ENCODE results near the gene DENND1A. TPM values are rescaled to one million over a fixed set of nuclear protein-coding genes. Genes with fewer than 3 reads are reported as not detected.
"Not testable (repeated sequence)": the region's sequence is repeated elsewhere in the genome, so short reads cannot be mapped to it uniquely, and the experiment has no call there.

DENND1A gene
- total and polyA plus RNA-seq, 2 donors: 6.7 to 9.2 TPM

- H3K36me3 ChIP-seq (ENCODE audit: control insufficient read depth in 2 of 2, insufficient read depth in 2 of 2, low read length in 1 of 2): no peaks in the 10 kb centered on the region
- WGBS: 26% methylated on average over 10 of the region's 10 CpGs
- H3K27ac ChIP-seq (ENCODE audit: low read depth in 1 of 2, low read length in 1 of 2): peak overlapping the region in 1 of 2 donors; percentile 79
- no peaks in the 10 kb centered on the region for H3K9me3 ChIP-seq (ENCODE audit: control insufficient read depth in 2 of 2, insufficient read depth in 1 of 2, low read length in 1 of 2)
- H3K4me1 ChIP-seq (ENCODE audit: control insufficient read depth in 2 of 2, insufficient read depth in 2 of 2, low read length in 2 of 2): peaks cover 10 to 27% of the 10 kb centered on the region in 2 donors
- peak overlapping the region; percentile 28 to 42 for H3K4me3 ChIP-seq (ENCODE audit: low read length in 2 of 2)
- DNase-seq (ENCODE audit: low read depth in 6 of 9, low spot score in 9 of 9): peak in 6 of 9 donors; percentile 42 to 85 (median 62)
- no peaks in the 10 kb centered on the region for H3K27me3 ChIP-seq (ENCODE audit: control insufficient read depth in 2 of 2, insufficient read depth in 1 of 2, low read length in 1 of 2)
Observed at GRCh38 chr9:123637945-123638634, 291.8 kb downstream of the DENND1A start.

GRCh38 chr9:123637606-123637944, 292.4 kb downstream of the DENND1A start:
- Histone ChIP-seq H3K27ac (ENCODE audit: low read depth in 1 of 2, low read length in 1 of 2) (peak overlapping the region in 1 of 2 donors; percentile 79), H3K4me1 (ENCODE audit: control insufficient read depth in 2 of 2, insufficient read depth in 2 of 2, low read length in 2 of 2) (peaks cover 10 to 25% of the 10 kb centered on the region in 2 donors)

GRCh38 chr9:123636805-123637204, 293.1 kb downstream of the DENND1A start:
- not testable (repeated sequence) for H3K9me3 ChIP-seq (ENCODE audit: control insufficient read depth in 2 of 2, insufficient read depth in 1 of 2, low read length in 1 of 2); H3K4me3 ChIP-seq (ENCODE audit: low read length in 2 of 2); H3K27me3 ChIP-seq (ENCODE audit: control insufficient read depth in 2 of 2, insufficient read depth in 1 of 2, low read length in 1 of 2); H3K36me3 ChIP-seq (ENCODE audit: control insufficient read depth in 2 of 2, insufficient read depth in 2 of 2, low read length in 1 of 2); H3K27ac ChIP-seq (ENCODE audit: low read depth in 1 of 2, low read length in 1 of 2); DNase-seq (ENCODE audit: low read depth in 6 of 9, low spot score in 9 of 9)
- 97% methylated on average over 10 of the region's 10 CpGs for WGBS
- H3K4me1 ChIP-seq (ENCODE audit: control insufficient read depth in 2 of 2, insufficient read depth in 2 of 2, low read length in 2 of 2): peaks cover 10 to 31% of the 10 kb centered on the region in 2 donors

More at GRCh38 chr9:123637606-123637944, 292.4 kb downstream of the DENND1A start:
- Histone ChIP-seq H3K36me3 (ENCODE audit: control insufficient read depth in 2 of 2, insufficient read depth in 2 of 2, low read length in 1 of 2) (no peaks in the 10 kb centered on the region), H3K27me3 (ENCODE audit: control insufficient read depth in 2 of 2, insufficient read depth in 1 of 2, low read length in 1 of 2) (no peaks in the 10 kb centered on the region), H3K9me3 (ENCODE audit: control insufficient read depth in 2 of 2, insufficient read depth in 1 of 2, low read length in 1 of 2) (no peaks in the 10 kb centered on the region), H3K4me3 (ENCODE audit: low read length in 2 of 2) (peak overlapping the region; percentile 28 to 42)
- DNase-seq (ENCODE audit: low read depth in 6 of 9, low spot score in 9 of 9): peak in 5 of 9 donors; percentile 30 to 63 (median 34)
- under 1% methylated on average over 3 of the region's 3 CpGs for WGBS

GRCh38 chr9:123631862-123632261, 298.1 kb downstream of the DENND1A start:
- no peak overlapping the region for H3K4me3 ChIP-seq (ENCODE audit: low read length in 2 of 2)
- peaks cover 0 to 4% of the 10 kb centered on the region in 2 donors for H3K9me3 ChIP-seq (ENCODE audit: control insufficient read depth in 2 of 2, insufficient read depth in 1 of 2, low read length in 1 of 2)
- no peaks in the 10 kb centered on the region for H3K27me3 ChIP-seq (ENCODE audit: control insufficient read depth in 2 of 2, insufficient read depth in 1 of 2, low read length in 1 of 2)
- WGBS: 95% methylated on average over 3 of the region's 3 CpGs
- H3K4me1 ChIP-seq (ENCODE audit: control insufficient read depth in 2 of 2, insufficient read depth in 2 of 2, low read length in 2 of 2): peaks cover 23 to 43% of the 10 kb centered on the region in 2 donors
- H3K36me3 ChIP-seq (ENCODE audit: control insufficient read depth in 2 of 2, insufficient read depth in 2 of 2, low read length in 1 of 2): peaks cover 0 to 4% of the 10 kb centered on the region in 2 donors
- no peak for DNase-seq (ENCODE audit: low read depth in 6 of 9, low spot score in 9 of 9)
- no peak overlapping the region for H3K27ac ChIP-seq (ENCODE audit: low read depth in 1 of 2, low read length in 1 of 2)

DNA sequence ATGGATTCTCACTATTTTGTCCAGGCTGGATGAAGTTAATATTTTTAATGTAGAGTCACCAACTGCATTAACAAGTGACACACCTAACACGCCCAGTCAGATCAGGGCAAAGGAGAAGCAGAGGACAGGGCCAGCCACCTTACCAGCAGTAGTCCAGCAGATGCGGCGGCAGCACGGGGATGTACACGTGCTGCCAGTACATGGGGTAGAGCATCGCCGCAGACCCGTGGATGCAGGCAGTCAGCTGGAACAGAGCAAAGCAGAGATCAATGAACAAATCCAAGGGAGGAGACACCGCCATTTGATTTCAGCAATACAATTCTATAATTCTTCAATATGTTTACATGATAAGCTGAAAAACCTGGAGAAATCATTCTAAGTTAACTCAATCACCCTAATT, 299.7 kb downstream of the DENND1A start:
- WGBS: 97% methylated on average over 9 of the region's 9 CpGs
- Histone ChIP-seq H3K27me3 (ENCODE audit: control insufficient read depth in 2 of 2, insufficient read depth in 1 of 2, low read length in 1 of 2) (no peaks in the 10 kb centered on the region), H3K4me3 (ENCODE audit: low read length in 2 of 2) (no peak overlapping the region), H3K4me1 (ENCODE audit: control insufficient read depth in 2 of 2, insufficient read depth in 2 of 2, low read length in 2 of 2) (peaks cover 27 to 44% of the 10 kb centered on the region in 2 donors), H3K36me3 (ENCODE audit: control insufficient read depth in 2 of 2, insufficient read depth in 2 of 2, low read length in 1 of 2) (peaks cover 0 to 8% of the 10 kb centered on the region in 2 donors), H3K27ac (ENCODE audit: low read depth in 1 of 2, low read length in 1 of 2) (no peak overlapping the region), H3K9me3 (ENCODE audit: control insufficient read depth in 2 of 2, insufficient read depth in 1 of 2, low read length in 1 of 2) (peaks cover 0 to 4% of the 10 kb centered on the region in 2 donors)
- no peak for DNase-seq (ENCODE audit: low read depth in 6 of 9, low spot score in 9 of 9)

DNA sequence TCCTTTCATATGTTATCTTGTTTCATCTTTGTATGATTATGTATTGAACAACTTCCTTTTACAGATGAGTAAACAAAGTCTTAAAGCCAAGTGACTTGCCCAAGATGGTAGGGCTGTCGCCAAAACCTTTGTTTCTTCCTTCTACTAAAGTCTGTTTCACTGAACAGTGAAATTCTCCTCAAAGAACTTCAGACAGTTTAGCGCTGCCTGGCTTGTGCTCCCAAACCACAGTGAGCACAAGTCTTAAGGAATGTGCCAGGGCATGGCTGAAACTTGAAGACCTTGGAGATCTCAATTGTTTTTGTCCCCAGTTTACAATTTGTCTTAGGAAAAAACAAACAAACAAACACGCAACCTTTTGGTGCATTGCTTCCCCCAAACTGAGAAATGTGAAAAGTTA, 300.4 kb downstream of the DENND1A start:
- Histone ChIP-seq H3K36me3 (ENCODE audit: control insufficient read depth in 2 of 2, insufficient read depth in 2 of 2, low read length in 1 of 2) (peaks cover 0 to 8% of the 10 kb centered on the region in 2 donors), H3K4me1 (ENCODE audit: control insufficient read depth in 2 of 2, insufficient read depth in 2 of 2, low read length in 2 of 2) (peaks cover 27 to 44% of the 10 kb centered on the region in 2 donors), H3K4me3 (ENCODE audit: low read length in 2 of 2) (no peak overlapping the region), H3K27ac (ENCODE audit: low read depth in 1 of 2, low read length in 1 of 2) (no peak overlapping the region), H3K9me3 (ENCODE audit: control insufficient read depth in 2 of 2, insufficient read depth in 1 of 2, low read length in 1 of 2) (peaks cover 0 to 4% of the 10 kb centered on the region in 2 donors), H3K27me3 (ENCODE audit: control insufficient read depth in 2 of 2, insufficient read depth in 1 of 2, low read length in 1 of 2) (no peaks in the 10 kb centered on the region)
- DNase-seq (ENCODE audit: low read depth in 6 of 9, low spot score in 9 of 9): no peak
- WGBS: 91% methylated on average over 3 of the region's 3 CpGs

DNA sequence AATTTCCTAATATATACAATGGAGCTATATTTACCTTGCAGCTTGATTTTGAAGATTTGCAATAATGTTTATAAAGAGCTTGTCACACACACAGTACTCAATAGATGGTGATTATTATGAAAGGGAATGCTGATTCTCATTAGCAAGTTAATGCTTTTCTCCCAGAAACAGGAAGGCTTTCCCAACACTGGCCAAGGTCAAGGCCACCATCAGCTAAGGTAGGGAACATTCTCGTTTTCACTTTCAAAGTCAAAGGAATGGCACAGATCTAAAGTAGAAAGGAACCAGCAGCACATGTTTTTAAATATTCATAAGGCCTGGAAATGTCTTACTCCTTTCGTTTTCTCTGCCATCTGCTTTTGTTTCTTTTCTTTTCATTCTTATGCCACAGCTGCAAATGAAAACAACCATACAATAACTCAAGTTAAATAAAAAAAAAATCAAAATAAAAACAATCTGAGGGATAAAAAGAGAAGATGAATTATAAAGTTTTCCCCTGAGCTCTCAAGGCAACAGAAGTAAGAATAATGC, 307.1 kb downstream of the DENND1A start:
- WGBS: 50% methylated on average over 2 of the region's 2 CpGs
- Histone ChIP-seq H3K36me3 (ENCODE audit: control insufficient read depth in 2 of 2, insufficient read depth in 2 of 2, low read length in 1 of 2) (peaks cover 0 to 4% of the 10 kb centered on the region in 2 donors), H3K27ac (ENCODE audit: low read depth in 1 of 2, low read length in 1 of 2) (no peak overlapping the region), H3K27me3 (ENCODE audit: control insufficient read depth in 2 of 2, insufficient read depth in 1 of 2, low read length in 1 of 2) (no peaks in the 10 kb centered on the region), H3K4me1 (ENCODE audit: control insufficient read depth in 2 of 2, insufficient read depth in 2 of 2, low read length in 2 of 2) (peaks cover 16 to 24% of the 10 kb centered on the region in 2 donors), H3K9me3 (ENCODE audit: control insufficient read depth in 2 of 2, insufficient read depth in 1 of 2, low read length in 1 of 2) (peaks cover 0 to 4% of the 10 kb centered on the region in 2 donors), H3K4me3 (ENCODE audit: low read length in 2 of 2) (no peak overlapping the region)
- DNase-seq (ENCODE audit: low read depth in 6 of 9, low spot score in 9 of 9): no peak

- peaks cover 2 to 17% of the 10 kb centered on the region in 2 donors for H3K4me1 ChIP-seq (ENCODE audit: control insufficient read depth in 2 of 2, insufficient read depth in 2 of 2, low read length in 2 of 2)
- DNase-seq (ENCODE audit: low read depth in 6 of 9, low spot score in 9 of 9): no peak
- H3K27me3 ChIP-seq (ENCODE audit: control insufficient read depth in 2 of 2, insufficient read depth in 1 of 2, low read length in 1 of 2): no peaks in the 10 kb centered on the region
- H3K27ac ChIP-seq (ENCODE audit: low read depth in 1 of 2, low read length in 1 of 2): no peak overlapping the region
- no peak overlapping the region for H3K4me3 ChIP-seq (ENCODE audit: low read length in 2 of 2)
- H3K9me3 ChIP-seq (ENCODE audit: control insufficient read depth in 2 of 2, insufficient read depth in 1 of 2, low read length in 1 of 2): no peaks in the 10 kb centered on the region
- no peaks in the 10 kb centered on the region for H3K36me3 ChIP-seq (ENCODE audit: control insufficient read depth in 2 of 2, insufficient read depth in 2 of 2, low read length in 1 of 2)
Observed at GRCh38 chr9:123620239-123620638, 309.7 kb downstream of the DENND1A start.

DNA sequence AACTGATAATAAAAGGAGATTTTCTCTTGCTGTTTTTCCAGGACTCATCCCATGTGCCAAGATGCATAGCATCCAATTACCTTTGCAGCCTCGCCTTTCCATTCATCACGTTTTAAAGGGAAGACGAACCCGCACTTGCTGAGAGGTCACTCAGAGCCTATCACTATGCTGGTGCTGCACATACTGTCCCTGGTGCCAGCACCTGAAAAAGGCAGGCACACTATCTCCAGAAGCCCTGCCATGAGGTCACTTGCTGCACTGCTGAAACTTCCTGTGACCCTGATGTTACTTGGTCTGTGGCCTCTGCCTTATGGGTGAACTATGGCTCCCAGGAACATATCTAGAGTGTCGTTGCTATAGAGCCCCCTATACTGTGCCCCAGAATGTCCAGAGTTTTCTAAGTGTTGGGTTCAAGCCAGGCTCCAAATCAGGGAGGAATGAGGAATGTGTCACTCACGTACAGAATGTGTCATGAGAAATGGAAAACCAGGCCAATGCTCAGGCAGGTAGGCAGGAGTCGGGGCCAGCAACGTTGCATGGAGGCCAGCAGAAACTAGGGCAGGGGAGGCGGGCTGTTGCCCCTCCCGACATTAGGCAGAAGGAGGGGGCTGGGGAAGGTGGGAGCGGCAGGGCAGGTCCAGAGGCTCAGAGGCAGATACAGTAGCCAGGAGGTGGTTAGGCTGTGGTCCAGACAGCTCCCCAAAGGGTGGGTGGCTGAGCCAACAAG, 311.8 kb downstream of the DENND1A start:
- DNase-seq (ENCODE audit: low read depth in 6 of 9, low spot score in 9 of 9): no peak
- Histone ChIP-seq H3K4me1 (ENCODE audit: control insufficient read depth in 2 of 2, insufficient read depth in 2 of 2, low read length in 2 of 2) (peaks cover 0 to 28% of the 10 kb centered on the region in 2 donors), H3K27me3 (ENCODE audit: control insufficient read depth in 2 of 2, insufficient read depth in 1 of 2, low read length in 1 of 2) (no peaks in the 10 kb centered on the region), H3K9me3 (ENCODE audit: control insufficient read depth in 2 of 2, insufficient read depth in 1 of 2, low read length in 1 of 2) (no peaks in the 10 kb centered on the region), H3K36me3 (ENCODE audit: control insufficient read depth in 2 of 2, insufficient read depth in 2 of 2, low read length in 1 of 2) (no peaks in the 10 kb centered on the region), H3K4me3 (ENCODE audit: low read length in 2 of 2) (no peak overlapping the region), H3K27ac (ENCODE audit: low read depth in 1 of 2, low read length in 1 of 2) (no peak overlapping the region)
- WGBS: 98% methylated on average over 11 of the region's 11 CpGs
